Measurements from ENCODE around the gene NPC2. TPM values are rescaled to one million over a fixed set of nuclear protein-coding genes. Genes with fewer than 3 reads are reported as not detected.
A peak's percentile ranks its signal among the peaks of the same experiment; 100 is the strongest.

NPC2 gene
- total and polyA plus RNA-seq, 7 donors: 28.2 to 42.5 (median 31.6) TPM

- Histone ChIP-seq H3K36me3 (ENCODE audit: insufficient read depth in 1 of 2, low read depth in 1 of 2) (no peaks in the 10 kb centered on the region), H3K4me1 (no peaks in the 10 kb centered on the region), H3K4me3 (no peak overlapping the region), H3K27me3 (ENCODE audit: insufficient read depth in 3 of 3, low read length in 2 of 3) (no peaks in the 10 kb centered on the region), H3K27ac (no peak overlapping the region), H3K9me3 (no peaks in the 10 kb centered on the region)
- WGBS, 3 donors: 55 to 69% (median 57%) methylated on average over 5 of the region's 5 CpGs
- TF ChIP-seq CTCF (IDR thresholded peaks at IDR 0.05): no peak
- intact Hi-C loops (cut with DNase I): no loop called here
- ATAC-seq: peak in 2 of 4 donors; percentile 41 to 56
- no peak for DNase-seq
Measured at GRCh38 chr14:74531467-74531866, 38.4 kb upstream of the NPC2 start.

- intact Hi-C loops (cut with DNase I): no loop called here
- H3K9me3 ChIP-seq: no peaks in the 10 kb centered on the region
- DNase-seq (no peak), ATAC-seq (no peak)
- no peaks in the 10 kb centered on the region for H3K27me3 ChIP-seq (ENCODE audit: insufficient read depth in 3 of 3, low read length in 2 of 3)
- no peaks in the 10 kb centered on the region for H3K4me1 ChIP-seq
- H3K27ac ChIP-seq: no peak overlapping the region
- no peaks in the 10 kb centered on the region for H3K36me3 ChIP-seq (ENCODE audit: insufficient read depth in 1 of 2, low read depth in 1 of 2)
- H3K4me3 ChIP-seq: no peak overlapping the region
- no peak for TF ChIP-seq CTCF (IDR thresholded peaks at IDR 0.05)
- 87 to 97% (median 88%) methylated on average over 3 of the region's 3 CpGs for WGBS, 3 donors
Measured at GRCh38 chr14:74531006-74531405, 37.9 kb upstream of the NPC2 start.

GRCh38 chr14:74528886-74529285 lies 35.8 kb upstream of the NPC2 start:
- H3K4me3 ChIP-seq: no peak overlapping the region
- H3K27me3 ChIP-seq (ENCODE audit: insufficient read depth in 3 of 3, low read length in 2 of 3): no peaks in the 10 kb centered on the region
- intact Hi-C loops (cut with DNase I): no loop called here
- no peaks in the 10 kb centered on the region for H3K9me3 ChIP-seq
- H3K4me1 ChIP-seq: peaks cover 15% of the 10 kb centered on the region
- 80 to 94% (median 81%) methylated on average over 10 of the region's 10 CpGs for WGBS, 3 donors
- ATAC-seq (no peak), DNase-seq (no peak)
- H3K36me3 ChIP-seq (ENCODE audit: insufficient read depth in 1 of 2, low read depth in 1 of 2): no peaks in the 10 kb centered on the region
- no peak overlapping the region for H3K27ac ChIP-seq
- no peak for TF ChIP-seq CTCF (IDR thresholded peaks at IDR 0.05)

- Histone ChIP-seq H3K27ac (no peak overlapping the region), H3K9me3 (no peaks in the 10 kb centered on the region), H3K4me1 (peaks cover 15% of the 10 kb centered on the region), H3K36me3 (ENCODE audit: insufficient read depth in 1 of 2, low read depth in 1 of 2) (no peaks in the 10 kb centered on the region), H3K27me3 (ENCODE audit: insufficient read depth in 3 of 3, low read length in 2 of 3) (no peaks in the 10 kb centered on the region), H3K4me3 (no peak overlapping the region)
- intact Hi-C loops (cut with DNase I): no loop called here
- DNase-seq: no peak
- WGBS, 3 donors: 84 to 89% (median 86%) methylated on average over 11 to 14 of the region's 14 CpGs
- TF ChIP-seq CTCF (IDR thresholded peaks at IDR 0.05): no peak
- no peak for ATAC-seq
Measured at GRCh38 chr14:74528406-74528805, 35.3 kb upstream of the NPC2 start.

GRCh38 chr14:74527736-74528280 lies 34.7 kb upstream of the NPC2 start:
- no peak for DNase-seq
- Histone ChIP-seq H3K27me3 (ENCODE audit: insufficient read depth in 3 of 3, low read length in 2 of 3) (peaks cover 0 to 3% (median 0%) of the 10 kb centered on the region in 3 donors), H3K9me3 (no peaks in the 10 kb centered on the region), H3K36me3 (ENCODE audit: insufficient read depth in 1 of 2, low read depth in 1 of 2) (no peaks in the 10 kb centered on the region), H3K27ac (no peak overlapping the region), H3K4me3 (no peak overlapping the region), H3K4me1 (peaks cover 15% of the 10 kb centered on the region)
- intact Hi-C loops (cut with DNase I): no loop called here
- WGBS, 3 donors: 88 to 89% (median 88%) methylated on average over 10 of the region's 10 CpGs
- ATAC-seq: no peak
- TF ChIP-seq CTCF (IDR thresholded peaks at IDR 0.05): no peak

Measured in psoas muscle (tissue), 8 donors.